OCI-LY1 (cell line): ENCODE data around the gene SSTR5.

Source experiments
- H2AFZ ChIP-seq: fragments of 200-600 bp; sonication (generic), shearing (Covaris generic); 2 replicates; pipeline ENCODE4 v1.6.0; 2014; ENCODE audit warnings: antibody characterized with exemption, mild to moderate bottlenecking, low read length
- H3F3A ChIP-seq: fragments of 200-600 bp; sonication (generic), shearing (Covaris generic); 2 replicates; pipeline ENCODE4 v1.6.0; 2014; ENCODE audit warnings: mild to moderate bottlenecking, antibody characterized with exemption, low read length, moderate library complexity; ENCODE audit not compliant: insufficient read depth
- H3K27ac ChIP-seq: fragments of 200-600 bp; sonication (generic); 2 replicates; pipeline ENCODE4 v1.5.1; 2014; ENCODE audit warnings: low read length, mixed run types, mild to moderate bottlenecking, low read depth; ENCODE audit not compliant: poor library complexity, severe bottlenecking
- H3K27me3 ChIP-seq: fragments of 200-600 bp; sonication (generic); 2 replicates; pipeline ENCODE4 v1.6.0; 2014; ENCODE audit warnings: antibody characterized with exemption, mild to moderate bottlenecking, low read length, moderate library complexity; ENCODE audit not compliant: insufficient read depth
- H3K36me3 ChIP-seq: fragments of 200-600 bp; sonication (generic); 2 replicates; pipeline ENCODE4 v1.6.1; 2014; ENCODE audit warnings: mild to moderate bottlenecking, antibody characterized with exemption, low read length, moderate library complexity, mixed read lengths; ENCODE audit not compliant: insufficient read depth
- H3K4me1 ChIP-seq: fragments of 200-600 bp; sonication (generic); 2 replicates; pipeline ENCODE4 v1.5.1; 2014; ENCODE audit warnings: mild to moderate bottlenecking, low read length, moderate library complexity; ENCODE audit not compliant: insufficient read depth, severe bottlenecking
- H3K4me2 ChIP-seq: fragments of 200-600 bp; sonication (generic), shearing (Covaris generic); 2 replicates; pipeline ENCODE4 v1.6.1; 2014; ENCODE audit warnings: low read length
- H3K4me3 ChIP-seq: fragments of 200-600 bp; sonication (generic); 2 replicates; pipeline ENCODE4 v1.5.1; 2014; ENCODE audit warnings: low read length, low read depth, mild to moderate bottlenecking, mixed read lengths; ENCODE audit not compliant: poor library complexity, severe bottlenecking
- H3K79me2 ChIP-seq: fragments of 200-600 bp; shearing (Covaris generic); 2 replicates; pipeline ENCODE4 v1.6.1; 2016; ENCODE audit warnings: mixed run types, low read length, mixed read lengths; ENCODE audit not compliant: insufficient read depth
- H3K9ac ChIP-seq: fragments of 200-600 bp; sonication (generic), shearing (Covaris generic); 2 replicates; pipeline ENCODE4 v1.6.1; 2014; ENCODE audit warnings: mild to moderate bottlenecking, low read length, mixed read lengths
- H3K9me2 ChIP-seq: fragments of 200-600 bp; sonication (generic), shearing (Covaris generic); 2 replicates; pipeline ENCODE4 v1.6.1; 2014; ENCODE audit warnings: low read depth, mild to moderate bottlenecking, low read length, mixed read lengths
- H3K9me3 ChIP-seq: fragments of 200-600 bp; shearing (Covaris generic); 2 replicates; pipeline ENCODE4 v1.6.1; 2014; ENCODE audit warnings: low read length, mixed read lengths
- H4K20me1 ChIP-seq: fragments of 200-600 bp; sonication (generic), shearing (Covaris generic); 2 replicates; pipeline ENCODE4 v1.6.0; 2016; ENCODE audit warnings: mild to moderate bottlenecking, low read length; ENCODE audit not compliant: insufficient read depth
- CTCF ChIP-seq: fragments of 200-600 bp; sonication (generic), shearing (Covaris generic); IDR thresholded peaks from 2 replicates; pipeline ENCODE4 v1.5.1; 2017; ENCODE audit warnings: mild to moderate bottlenecking, antibody characterized with exemption, low read length, moderate library complexity, mixed read lengths
- EZH2 ChIP-seq: fragments of 200-600 bp; sonication (generic), shearing (Covaris generic); IDR thresholded peaks from 2 replicates; pipeline ENCODE4 v1.8.0; 2017; ENCODE audit warnings: borderline replicate concordance, mixed run types, mild to moderate bottlenecking, antibody characterized with exemption, low read length, moderate library complexity, mixed read lengths

Gene SSTR5

GRCh38 chr16:1113489-1113888, 40.9 kb downstream of the SSTR5 start:
- H3K4me3 ChIP-seq = no peak overlapping the region
- no peaks in the 10 kb centered on the region for H3K9me2 ChIP-seq
- H2AFZ ChIP-seq = no peak overlapping the region
- 0 out of 2 replicates have a peak, but pooled peaks cover 5% of the 10 kb centered on the region for H3K27me3 ChIP-seq
- TF ChIP-seq CTCF = no peak
- H3K36me3 ChIP-seq = no peaks in the 10 kb centered on the region
- no peaks in the 10 kb centered on the region for H4K20me1 ChIP-seq
- no peaks in the 10 kb centered on the region for H3K4me1 ChIP-seq
- H3K27ac ChIP-seq = no peak overlapping the region
- H3K4me2 ChIP-seq = no peak overlapping the region
- H3F3A ChIP-seq = no peaks in the 10 kb centered on the region
- H3K9me3 ChIP-seq = no peaks in the 10 kb centered on the region
- no peak overlapping the region for H3K9ac ChIP-seq
- no peaks in the 10 kb centered on the region for H3K79me2 ChIP-seq

- Histone ChIP-seq H3K27me3 (0 out of 2 replicates have a peak, but pooled peaks cover 2% of the 10 kb centered on the region), H3K27ac (no peak overlapping the region), H3K4me1 (no peaks in the 10 kb centered on the region), H3K4me3 (no peak overlapping the region), H2AFZ (no peak overlapping the region), H3K79me2 (no peaks in the 10 kb centered on the region), H3K9me3 (no peaks in the 10 kb centered on the region), H4K20me1 (no peaks in the 10 kb centered on the region), H3K4me2 (no peak overlapping the region), H3F3A (no peaks in the 10 kb centered on the region), H3K9me2 (no peaks in the 10 kb centered on the region), H3K36me3 (no peaks in the 10 kb centered on the region), H3K9ac (no peak overlapping the region)
- TF ChIP-seq EZH2 (no peak), CTCF (no peak)
Observed at GRCh38 chr16:1113889-1114526, 41.5 kb downstream of the SSTR5 start.

- Histone ChIP-seq H3K9ac (no peak overlapping the region), H3K27me3 (no peaks in the 10 kb centered on the region), H2AFZ (no peak overlapping the region), H3K36me3 (no peaks in the 10 kb centered on the region), H3K9me2 (no peaks in the 10 kb centered on the region), H3K4me2 (no peak overlapping the region), H3K4me1 (no peaks in the 10 kb centered on the region), H4K20me1 (no peaks in the 10 kb centered on the region), H3K4me3 (no peak overlapping the region), H3K9me3 (no peaks in the 10 kb centered on the region), H3K79me2 (no peaks in the 10 kb centered on the region), H3K27ac (no peak overlapping the region), H3F3A (no peaks in the 10 kb centered on the region)
- TF ChIP-seq EZH2 (no peak), CTCF (no peak)
Observed at GRCh38 chr16:1116693-1117077, 44.1 kb downstream of the SSTR5 start.
